Measurements from ENCODE around the gene PDE7B. TPM values are rescaled to one million over a fixed set of nuclear protein-coding genes. Genes with fewer than 3 reads are reported as not detected.

The PDE7B gene
- total RNA-seq, 2 donors from 2014 or later = 0.27 to 0.93 TPM

DNA sequence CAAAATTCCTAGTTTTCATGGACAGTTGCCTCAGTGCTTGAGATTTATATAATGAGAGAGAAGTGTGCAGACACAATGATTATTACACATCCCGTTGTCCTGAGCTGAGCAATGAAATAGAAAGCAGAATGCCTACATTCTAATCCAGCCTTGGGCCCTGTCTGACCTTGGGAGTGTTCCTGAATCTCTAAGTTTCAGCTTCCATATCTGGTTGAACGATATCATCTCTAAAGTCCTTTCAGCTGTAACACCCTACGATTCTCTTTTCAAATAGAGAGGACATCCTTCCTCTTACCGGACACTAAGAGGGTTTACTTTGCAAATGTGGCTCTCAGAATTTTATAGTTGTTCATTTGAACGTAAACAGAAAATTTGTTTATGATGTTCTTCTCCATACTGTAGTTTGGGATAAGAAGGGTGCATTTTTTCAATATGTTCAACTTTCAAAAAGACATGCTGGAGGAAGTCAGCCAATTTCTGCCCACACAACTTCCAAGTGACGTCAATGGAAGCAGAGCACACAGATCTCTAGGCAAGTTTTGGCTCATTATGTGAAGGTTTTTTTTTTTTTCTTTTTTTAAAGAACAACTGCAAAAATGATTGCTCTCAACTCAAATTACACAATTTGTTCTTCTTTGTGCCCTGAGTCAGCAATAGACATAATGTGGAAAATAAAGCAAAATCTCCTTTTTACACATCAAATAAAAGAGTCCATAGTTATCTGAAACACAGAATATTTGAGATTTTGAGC, 50.4 kb downstream of the PDE7B start:
- DNase-seq (ENCODE audit: low spot score in 2 of 2) = no peak
- ATAC-seq = peak in 1 of 2 donors; percentile 34
- H3K9me3 Mint-ChIP-seq = peaks cover under 1 to 3% of the 10 kb centered on the region in 2 donors
- H3K27ac Mint-ChIP-seq = no peak overlapping the region
- no peaks in the 10 kb centered on the region for H3K36me3 Mint-ChIP-seq

- Mint-ChIP-seq H3K27ac (no peak overlapping the region), H3K9me3 (peaks cover 0 to 3% of the 10 kb centered on the region in 2 donors), H3K36me3 (no peaks in the 10 kb centered on the region)
- no peak for ATAC-seq
- DNase-seq (ENCODE audit: low spot score in 2 of 2) = no peak
These were observed 51.3 kb downstream of the PDE7B start for GRCh38 chr6:135902756-135903331.

DNA sequence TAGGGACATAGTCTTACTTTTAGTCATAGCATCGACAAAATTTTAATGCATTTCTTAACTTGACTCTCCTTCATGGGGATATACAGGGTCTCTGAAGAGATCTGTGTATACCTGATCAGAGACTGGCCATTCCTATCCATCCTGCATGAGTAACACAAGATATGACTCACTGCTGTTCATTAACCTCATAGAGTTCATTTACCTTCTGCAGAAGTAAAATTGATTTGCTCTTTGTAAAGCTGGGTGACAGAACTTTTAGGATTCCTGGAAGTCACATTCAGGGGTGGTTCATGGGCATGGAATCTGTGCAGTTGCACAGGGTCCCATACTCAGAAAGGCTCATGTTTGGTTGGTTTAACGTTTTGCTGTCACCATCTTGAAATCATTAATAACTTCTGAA, 53.2 kb downstream of the PDE7B start:
- ATAC-seq (no peak), DNase-seq (ENCODE audit: low spot score in 2 of 2) (no peak)
- no peak overlapping the region for H3K27ac Mint-ChIP-seq
- no peaks in the 10 kb centered on the region for H3K9me3 Mint-ChIP-seq
- H3K36me3 Mint-ChIP-seq = no peaks in the 10 kb centered on the region

DNA sequence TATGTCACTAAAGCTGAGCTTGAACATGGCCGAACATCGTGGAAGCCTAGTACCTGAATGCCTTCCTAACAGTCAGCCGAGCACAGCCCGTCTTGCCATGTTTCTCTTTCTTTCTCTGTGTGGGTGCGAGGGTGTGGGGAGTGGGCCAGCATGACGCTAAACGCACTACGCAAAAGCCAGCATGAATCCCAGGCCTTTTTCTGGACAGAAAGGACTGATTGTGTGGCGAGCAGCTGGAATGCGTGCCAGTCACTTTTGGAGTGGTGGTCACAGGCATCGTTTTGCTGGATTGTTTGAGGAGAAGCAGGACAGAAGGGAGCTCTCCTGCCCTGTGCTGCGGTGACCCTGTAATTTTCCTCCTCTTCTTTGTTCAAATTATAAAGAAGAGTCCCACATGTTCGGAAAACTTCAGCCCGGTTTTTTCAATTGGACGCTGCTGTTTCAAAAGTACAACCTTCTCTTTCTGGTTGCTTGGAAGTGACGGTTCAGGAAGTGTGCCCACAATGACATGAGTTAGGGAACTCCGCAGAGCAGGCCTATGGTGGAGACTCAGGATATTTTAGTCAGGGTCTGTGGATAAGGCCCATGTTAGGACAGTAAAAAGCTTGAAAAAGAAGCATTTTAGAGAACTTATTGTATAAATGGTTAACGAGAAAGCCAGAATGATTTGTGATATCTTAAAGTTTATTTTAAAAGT, 54.3 kb downstream of the PDE7B start:
- no peak for ATAC-seq
- Mint-ChIP-seq H3K9me3 (no peaks in the 10 kb centered on the region), H3K36me3 (no peaks in the 10 kb centered on the region), H3K27ac (no peak overlapping the region)
- DNase-seq (ENCODE audit: low spot score in 2 of 2) = no peak

- ATAC-seq (peak in 1 of 2 donors; percentile 48), DNase-seq (ENCODE audit: low spot score in 2 of 2) (no peak)
- Mint-ChIP-seq H3K27ac (no peak overlapping the region), H3K9me3 (no peaks in the 10 kb centered on the region), H3K36me3 (no peaks in the 10 kb centered on the region)
These were observed 55.0 kb downstream of the PDE7B start for GRCh38 chr6:135906542-135906941.

DNA sequence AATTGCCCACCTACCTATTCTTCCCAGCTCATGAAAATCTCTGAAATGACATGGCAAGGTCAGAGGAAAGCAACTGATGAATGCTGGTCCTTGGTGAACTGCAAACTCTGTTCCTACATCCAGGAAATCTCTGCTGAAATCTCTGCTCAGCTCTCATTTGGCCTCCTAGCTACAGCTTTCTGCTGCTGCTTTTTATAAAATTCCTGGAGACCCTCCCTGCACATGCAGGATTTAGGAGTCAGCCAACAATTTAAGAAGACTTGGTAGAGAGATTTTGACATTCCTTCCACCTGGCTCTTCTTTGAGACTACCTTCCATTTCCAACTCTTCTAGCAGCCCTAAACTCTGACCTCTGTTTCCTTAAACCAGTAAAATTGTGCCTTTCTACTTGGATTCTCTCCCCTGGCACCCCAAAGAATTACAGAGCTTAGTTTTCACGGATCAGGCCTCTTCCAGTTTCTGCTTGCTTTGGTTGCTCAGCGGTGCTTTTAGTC, 55.5 kb downstream of the PDE7B start:
- no peak overlapping the region for H3K27ac Mint-ChIP-seq

DNA sequence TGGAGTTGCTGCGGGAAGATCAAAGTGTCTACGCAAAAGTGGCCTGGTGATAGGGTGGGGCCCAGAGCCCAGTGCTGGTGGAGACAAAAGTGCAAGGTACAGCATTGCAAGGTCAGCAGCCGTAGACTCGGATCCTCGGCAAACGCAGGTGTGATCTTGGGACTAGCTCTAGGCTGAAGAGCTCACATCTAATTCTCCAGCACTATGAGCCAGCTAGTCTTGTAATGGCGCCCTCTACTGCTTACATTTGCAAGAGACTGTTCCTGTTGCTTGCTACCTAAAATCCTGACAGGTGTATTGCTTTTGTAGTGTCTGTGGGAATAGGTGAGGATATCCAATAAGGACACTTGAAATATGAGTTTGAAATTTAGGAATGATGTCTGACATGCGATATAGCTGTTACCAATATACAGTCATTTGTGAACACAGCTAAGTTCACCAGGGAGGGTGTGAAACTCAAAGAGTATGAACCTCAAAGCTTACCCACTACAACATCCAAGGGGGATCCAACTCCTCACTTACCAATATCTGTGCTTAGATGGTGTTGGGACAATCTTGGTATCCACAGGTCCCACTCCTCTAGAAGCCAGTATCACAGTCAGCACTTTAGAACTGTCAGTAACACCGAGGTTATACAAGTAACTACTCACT, 58.4 kb downstream of the PDE7B start:
- Mint-ChIP-seq H3K36me3 (no peaks in the 10 kb centered on the region), H3K9me3 (no peaks in the 10 kb centered on the region), H3K27ac (no peak overlapping the region)
- DNase-seq (ENCODE audit: low spot score in 2 of 2) = peak in 1 of 2 donors; percentile 66
- peak; percentile 80 to 85 for ATAC-seq

More for the DNA sequence above, 55.5 kb downstream of the PDE7B start:
- no peaks in the 10 kb centered on the region for H3K36me3 Mint-ChIP-seq
- no peak for DNase-seq (ENCODE audit: low spot score in 2 of 2)
- no peaks in the 10 kb centered on the region for H3K9me3 Mint-ChIP-seq
- no peak for ATAC-seq

DNA sequence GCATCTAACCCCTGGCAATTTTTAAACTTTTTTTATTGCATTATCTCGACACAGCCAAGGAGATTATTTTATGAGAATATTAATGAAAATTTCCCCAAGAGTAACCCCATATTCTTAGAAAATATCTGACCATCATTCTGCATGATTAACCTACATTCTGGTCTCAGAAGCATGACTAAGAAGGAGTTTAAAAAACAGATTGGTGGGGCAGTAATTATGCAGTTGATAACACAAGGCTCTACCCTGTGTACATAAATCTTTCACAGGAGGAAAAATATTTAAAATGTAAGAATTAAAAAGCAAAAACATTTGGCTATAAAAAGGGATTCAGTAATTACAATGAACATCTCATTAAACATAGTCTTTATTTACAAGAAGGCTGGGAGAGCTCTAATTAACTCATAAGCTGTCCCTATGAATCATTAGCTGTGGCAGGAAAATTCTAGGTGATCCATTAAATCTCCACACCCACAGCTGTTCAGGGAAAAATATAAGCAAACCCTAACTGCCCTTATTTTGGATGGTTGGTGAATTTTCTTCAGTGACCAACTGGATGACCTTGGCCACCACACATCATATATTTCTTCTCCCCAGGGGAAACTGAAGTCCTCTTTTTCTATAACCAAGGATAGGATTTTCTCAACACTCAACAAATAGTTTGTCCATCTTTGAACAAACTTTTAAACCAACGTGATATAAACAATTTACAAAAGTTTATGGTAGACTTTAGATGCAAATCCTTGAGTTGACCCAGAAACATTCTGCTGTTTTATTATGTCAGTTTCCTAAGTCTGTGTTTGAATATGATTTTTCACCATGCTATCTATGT, 59.5 kb downstream of the PDE7B start:
- no peak overlapping the region for H3K27ac Mint-ChIP-seq
- ATAC-seq (no peak), DNase-seq (ENCODE audit: low spot score in 2 of 2) (no peak)
- H3K36me3 Mint-ChIP-seq = no peaks in the 10 kb centered on the region
- no peaks in the 10 kb centered on the region for H3K9me3 Mint-ChIP-seq

DNA sequence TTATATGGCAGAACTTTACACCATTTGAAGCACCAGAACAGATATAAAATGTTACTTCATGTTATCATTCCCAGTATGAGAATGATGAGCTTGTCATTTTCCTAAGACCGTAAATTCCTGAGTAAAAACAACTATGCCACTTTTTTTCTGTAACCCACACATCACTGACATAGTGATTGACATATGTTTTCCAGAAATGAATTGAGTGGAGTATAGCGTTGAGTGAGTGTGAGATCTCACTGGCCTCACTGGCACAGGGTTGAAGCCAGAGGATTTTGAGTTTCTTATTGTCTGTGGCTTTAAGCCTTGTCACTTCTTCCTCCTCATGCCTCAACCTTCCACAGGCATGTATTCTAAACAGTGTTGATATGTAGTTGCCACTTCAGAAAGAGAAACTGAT, 62.3 kb downstream of the PDE7B start:
- ATAC-seq (peak; percentile 56 to 84), DNase-seq (ENCODE audit: low spot score in 2 of 2) (no peak)
- H3K36me3 Mint-ChIP-seq = no peaks in the 10 kb centered on the region
- no peaks in the 10 kb centered on the region for H3K9me3 Mint-ChIP-seq
- H3K27ac Mint-ChIP-seq = no peak overlapping the region

- ATAC-seq = peak; percentile 26 to 50
- DNase-seq (ENCODE audit: low spot score in 2 of 2) = no peak
- H3K9me3 Mint-ChIP-seq = no peaks in the 10 kb centered on the region
- H3K27ac Mint-ChIP-seq = no peak overlapping the region
- H3K36me3 Mint-ChIP-seq = no peaks in the 10 kb centered on the region
These were observed 67.5 kb downstream of the PDE7B start for GRCh38 chr6:135919026-135919425.

GRCh38 chr6:135920689-135921088, 69.2 kb downstream of the PDE7B start:
- no peaks in the 10 kb centered on the region for H3K9me3 Mint-ChIP-seq
- DNase-seq (ENCODE audit: low spot score in 2 of 2) (no peak), ATAC-seq (no peak)
- no peak overlapping the region for H3K27ac Mint-ChIP-seq
- H3K36me3 Mint-ChIP-seq = no peaks in the 10 kb centered on the region

DNA sequence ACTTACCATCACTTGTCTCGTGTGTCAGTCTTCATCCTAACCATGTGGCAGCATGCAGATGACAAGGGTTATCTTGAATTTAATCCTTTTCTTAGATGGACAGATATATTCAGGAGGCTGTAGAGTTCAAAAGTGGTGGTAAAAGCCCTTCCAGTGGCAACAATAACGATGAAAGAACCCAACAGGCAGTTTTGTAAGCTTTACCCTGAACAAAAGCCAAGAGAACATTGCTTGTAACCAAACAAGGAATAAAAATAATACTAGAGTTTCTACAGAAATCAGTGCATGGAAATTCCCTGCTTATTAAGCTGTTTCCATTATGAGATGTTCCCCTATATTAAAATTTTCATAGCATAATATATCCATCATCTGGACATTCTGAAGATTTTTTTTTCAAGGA, 69.7 kb downstream of the PDE7B start:
- no peak overlapping the region for H3K27ac Mint-ChIP-seq
- no peaks in the 10 kb centered on the region for H3K9me3 Mint-ChIP-seq
- no peak for ATAC-seq
- DNase-seq (ENCODE audit: low spot score in 2 of 2) = no peak
- no peaks in the 10 kb centered on the region for H3K36me3 Mint-ChIP-seq

DNA sequence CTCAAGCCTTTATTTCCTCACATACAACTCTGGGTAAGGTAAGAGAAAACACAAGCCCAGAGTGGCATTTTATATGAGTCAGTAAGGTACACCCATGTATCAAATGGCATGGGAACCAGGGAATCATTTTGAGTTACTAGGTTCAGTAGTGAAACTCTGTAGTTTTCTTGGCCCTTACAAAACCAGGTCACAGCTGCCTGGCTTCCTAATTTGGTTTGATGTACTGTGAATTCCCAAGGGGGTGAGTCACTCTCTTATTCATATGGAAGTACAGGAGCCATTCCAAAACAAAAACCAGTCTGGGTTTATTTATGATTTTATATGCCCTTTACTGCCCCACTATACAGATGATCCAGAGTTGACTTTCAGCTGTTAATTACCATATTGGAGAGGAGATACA, 70.7 kb downstream of the PDE7B start:
- Mint-ChIP-seq H3K9me3 (no peaks in the 10 kb centered on the region), H3K27ac (no peak overlapping the region), H3K36me3 (no peaks in the 10 kb centered on the region)
- no peak for DNase-seq (ENCODE audit: low spot score in 2 of 2)
- ATAC-seq = peak; percentile 82

DNA sequence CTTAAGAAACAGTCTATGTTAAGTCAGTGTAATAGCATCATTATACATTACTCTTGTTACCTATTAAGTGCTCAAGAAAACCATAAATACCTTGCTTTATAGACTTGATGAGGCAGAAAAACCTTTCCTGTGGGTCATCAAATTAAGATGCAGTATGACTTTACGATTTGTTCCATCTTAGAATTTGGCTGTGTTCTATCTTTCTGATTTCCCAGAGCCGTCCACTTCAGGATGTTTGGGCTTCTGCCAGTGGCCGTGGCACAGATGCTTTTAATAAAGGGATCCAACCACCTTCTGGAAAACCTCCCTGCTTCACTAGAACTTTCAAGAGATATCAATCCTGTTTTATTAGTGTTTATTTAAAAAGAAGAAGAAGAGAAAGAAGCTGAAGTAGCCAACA, 71.2 kb downstream of the PDE7B start:
- Mint-ChIP-seq H3K9me3 (no peaks in the 10 kb centered on the region), H3K27ac (no peak overlapping the region), H3K36me3 (no peaks in the 10 kb centered on the region)
- ATAC-seq = no peak
- no peak for DNase-seq (ENCODE audit: low spot score in 2 of 2)

GRCh38 chr6:135932651-135933050, 81.2 kb downstream of the PDE7B start:
- ATAC-seq (no peak), DNase-seq (ENCODE audit: low spot score in 2 of 2) (no peak)
- peaks cover 5 to 12% of the 10 kb centered on the region in 2 donors for H3K9me3 Mint-ChIP-seq
- H3K36me3 Mint-ChIP-seq = peaks cover 0 to 6% of the 10 kb centered on the region in 2 donors
- H3K27ac Mint-ChIP-seq = no peak overlapping the region

DNA sequence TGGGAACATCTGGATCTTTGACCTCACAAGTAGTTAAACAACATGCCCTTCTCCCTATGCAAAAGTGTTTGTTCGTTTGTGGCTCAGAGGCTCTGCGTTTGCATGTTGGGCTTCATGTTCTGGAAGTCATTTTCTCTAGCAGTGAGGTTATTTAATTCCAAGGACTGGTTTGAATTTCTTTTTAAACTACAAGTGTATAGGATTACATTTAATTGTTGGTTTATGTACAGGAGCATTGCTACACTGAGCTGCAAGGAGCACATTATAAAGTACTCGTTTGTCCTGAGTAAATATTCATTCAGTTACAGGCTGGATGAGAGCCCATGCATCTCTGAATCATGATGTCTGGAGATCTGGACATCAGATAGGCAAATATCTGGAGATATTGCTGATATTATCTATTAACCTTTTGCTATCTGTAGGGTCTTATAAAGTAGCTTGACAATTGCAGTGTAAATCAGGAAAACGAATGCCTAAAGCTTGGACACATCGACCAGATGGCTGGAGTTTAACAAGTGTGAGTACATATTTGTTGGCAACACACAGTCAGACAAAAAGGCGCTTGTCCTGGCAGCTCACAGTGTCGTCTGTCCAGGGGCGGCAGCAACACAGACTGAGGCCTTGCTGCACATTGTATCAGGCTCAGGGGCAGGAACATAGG, 84.6 kb downstream of the PDE7B start:
- no peaks in the 10 kb centered on the region for H3K36me3 Mint-ChIP-seq

More for the DNA sequence above, 84.6 kb downstream of the PDE7B start:
- Mint-ChIP-seq H3K27ac (no peak overlapping the region), H3K9me3 (no peaks in the 10 kb centered on the region)
- ATAC-seq (no peak), DNase-seq (ENCODE audit: low spot score in 2 of 2) (no peak)

All from activated naive CD4-positive, alpha-beta T cell treated with anti-CD3 and anti-CD28 coated beads, Interleukin-2, amount 50 U/mL, for 72 hours (primary cell).